NAMALWA (cell line): ENCODE measurements around the gene UBE2D2.
A peak's percentile ranks its signal among the peaks of the same experiment; 100 is the strongest.
"Not testable (repeated sequence)": the region's sequence is repeated elsewhere in the genome, so short reads cannot be mapped to it uniquely, and the experiment has no call there.

ENCODE experiments used
- DNase-seq: peaks from one replicate; pipeline ENCODE4 v3.0.0-alpha.2; 2015; ENCODE audit warnings: low spot score

Gene UBE2D2

GRCh38 chr5:139560752-139561654 is at the start of gene UBE2D2:
Gene UBE2D2, plus strand, starts transcription at chr5:139561339. Its CDS starts 453 bp downstream, at chr5:139561792.
- DNase-seq = peak; percentile 97

DNA sequence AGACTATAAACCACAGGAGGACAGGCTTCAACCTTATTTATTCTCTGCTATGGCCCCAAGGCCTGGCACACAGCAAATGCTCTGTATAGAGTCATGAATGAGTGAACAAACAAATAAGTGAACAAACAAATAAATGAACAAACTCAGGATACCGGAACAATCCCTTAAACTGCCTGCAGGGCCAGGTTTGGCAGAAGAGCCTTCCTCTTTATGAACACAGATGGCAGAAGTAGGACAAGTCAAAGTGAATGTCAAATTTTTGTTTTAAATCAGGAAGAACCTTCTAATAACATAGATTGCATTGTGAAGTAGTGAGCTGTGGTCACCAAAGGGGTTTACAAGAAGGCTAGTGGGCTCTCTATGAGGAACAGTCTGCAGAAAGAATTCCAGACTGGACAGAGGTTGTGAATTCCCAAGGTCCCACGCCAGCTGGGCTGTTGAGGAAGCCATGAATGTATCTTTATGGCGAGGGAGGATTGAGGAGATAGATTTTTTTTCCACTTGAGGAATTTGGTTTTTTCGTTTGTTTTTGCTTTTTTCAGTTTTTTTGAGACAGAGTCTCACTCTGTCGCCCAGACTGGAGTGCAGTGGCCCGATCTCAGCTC is 48.3 kb upstream of the UBE2D2 start:
- DNase-seq = peak; percentile 31

DNA sequence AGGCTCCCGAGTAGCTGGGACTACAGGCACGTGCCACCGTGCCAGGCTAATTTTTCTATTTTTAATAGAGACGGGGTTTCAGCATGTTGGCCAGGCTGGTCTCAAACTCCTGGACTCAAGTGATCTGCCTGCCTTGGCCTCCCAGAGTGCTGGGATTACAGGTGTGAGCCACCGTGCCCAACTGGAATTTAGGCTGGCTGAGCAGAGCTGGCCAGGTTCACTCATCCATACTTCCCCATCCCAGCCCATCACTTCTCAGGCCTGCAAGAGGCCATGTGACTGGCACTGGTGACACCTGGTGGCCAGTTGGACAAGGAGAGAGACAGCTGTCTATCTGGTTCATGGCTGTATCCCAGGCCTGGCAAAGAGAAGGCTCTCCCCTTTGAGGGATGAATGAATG is 47.7 kb upstream of the UBE2D2 start:
- DNase-seq = peak; percentile 74

- DNase-seq = no peak
Observed at GRCh38 chr5:139513852-139514485, 47.2 kb upstream of the UBE2D2 start.

GRCh38 chr5:139514486-139514856 is 46.7 kb upstream of the UBE2D2 start:
- DNase-seq = no peak

DNA sequence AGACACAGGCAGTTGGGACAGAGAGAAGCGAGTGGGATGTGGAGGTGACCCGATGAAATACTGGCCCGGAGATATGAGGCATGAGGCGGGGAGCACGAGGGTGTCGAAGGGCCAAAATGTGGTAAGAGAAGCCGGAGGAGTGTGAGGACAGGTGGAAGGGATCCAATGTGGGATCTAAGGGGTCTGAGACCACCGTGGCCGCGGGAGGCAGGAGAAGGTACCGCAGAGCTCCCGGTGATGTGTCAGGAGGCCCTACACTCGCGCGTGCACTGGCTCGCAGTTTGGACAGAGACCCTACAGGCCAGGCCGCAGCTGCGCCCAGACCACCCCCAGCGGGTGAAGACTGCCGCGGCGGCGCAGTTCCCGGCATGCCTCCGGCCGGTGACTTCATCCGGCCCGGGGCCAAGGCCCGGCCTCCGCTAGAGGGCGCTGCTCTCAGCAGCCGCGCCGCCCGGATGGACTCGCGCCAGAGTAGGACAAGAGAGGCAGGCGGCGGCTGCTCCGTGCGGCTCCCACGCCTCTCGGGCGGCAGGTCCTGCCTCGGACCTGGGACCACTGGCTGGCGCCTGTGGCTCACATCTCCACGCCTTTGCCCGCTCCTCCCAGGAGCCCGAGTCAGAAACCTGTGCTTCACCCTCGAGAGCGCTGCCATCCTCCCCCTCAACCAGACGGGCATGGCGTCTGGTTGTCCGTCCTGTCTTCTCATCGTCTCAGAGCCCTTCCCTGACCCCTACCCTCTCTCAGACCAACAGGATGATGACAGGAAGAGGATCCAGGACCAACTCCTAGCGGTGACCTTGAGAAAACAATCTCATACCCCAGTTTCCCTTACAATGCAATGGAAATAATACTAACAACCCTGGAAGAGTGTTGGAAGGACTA is 43.2 kb upstream of the UBE2D2 start:
- DNase-seq = peak; percentile 88

- DNase-seq = no peak
Observed at GRCh38 chr5:139523635-139524445, 37.3 kb upstream of the UBE2D2 start.

DNA sequence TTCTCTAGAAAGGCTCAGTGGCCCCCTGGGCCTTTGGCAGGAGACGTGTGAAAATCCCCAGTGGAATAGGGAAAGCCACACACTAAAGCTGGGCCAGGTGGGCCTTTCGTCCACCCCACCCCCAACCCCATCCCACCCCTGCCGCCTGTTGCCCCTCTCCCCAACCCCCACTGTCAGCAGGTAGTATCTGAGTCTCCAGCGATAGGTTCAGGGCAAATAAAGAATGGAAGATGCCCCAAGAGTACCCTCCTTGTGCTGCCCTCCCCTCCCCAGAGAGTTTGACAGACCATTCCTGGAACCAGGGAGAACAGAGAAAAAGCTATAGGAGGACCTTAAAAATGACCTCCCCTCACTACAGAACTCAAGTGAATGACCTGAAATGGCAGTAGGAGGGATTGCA is 36.7 kb upstream of the UBE2D2 start:
- DNase-seq = no peak

- DNase-seq = no peak
Observed at GRCh38 chr5:139524940-139525585, 36.1 kb upstream of the UBE2D2 start.

DNA sequence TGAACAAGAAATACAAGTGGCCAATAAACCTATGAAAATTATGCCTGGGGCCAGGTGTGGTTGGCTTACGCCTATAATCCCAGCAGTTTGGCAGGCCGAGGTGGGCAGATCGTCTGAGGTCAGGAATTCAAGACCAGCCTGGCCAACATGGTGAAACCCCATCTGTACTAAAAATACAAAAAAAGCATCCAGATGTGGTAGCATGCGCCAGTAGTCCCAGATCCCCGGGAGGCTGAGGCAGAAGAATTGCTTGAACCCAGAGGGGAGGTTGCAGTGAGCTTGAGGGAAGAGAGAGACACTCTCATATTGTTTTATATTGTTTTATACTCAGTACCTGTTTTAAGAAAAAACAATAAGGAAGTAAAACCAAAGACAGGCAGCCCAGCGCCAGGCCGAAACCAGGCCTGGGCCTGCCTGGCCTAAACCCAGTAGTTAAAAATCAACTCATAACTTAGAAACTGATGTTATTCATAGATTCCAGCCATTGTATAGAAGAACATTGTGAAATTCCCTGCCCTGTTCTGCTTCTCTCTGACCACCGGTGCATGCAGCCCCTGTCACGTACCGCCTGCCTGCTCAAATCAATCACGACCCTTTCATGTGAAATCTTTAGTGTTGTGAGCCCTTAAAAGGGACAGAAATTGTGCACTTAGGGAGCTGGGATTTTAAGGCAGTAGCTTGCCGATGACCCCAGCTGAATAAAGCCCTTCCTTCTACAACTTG is 35.4 kb upstream of the UBE2D2 start:
- not testable (repeated sequence) for DNase-seq

GRCh38 chr5:139526309-139527089 is 34.6 kb upstream of the UBE2D2 start:
- DNase-seq = not testable (repeated sequence)

- not testable (repeated sequence) for DNase-seq
Observed at GRCh38 chr5:139527090-139527470, 34.1 kb upstream of the UBE2D2 start.

- DNase-seq = not testable (repeated sequence)
Observed at GRCh38 chr5:139527896-139528467, 33.2 kb upstream of the UBE2D2 start.

- not testable (repeated sequence) for DNase-seq
Observed at GRCh38 chr5:139528695-139529094, 32.4 kb upstream of the UBE2D2 start.

- DNase-seq = not testable (repeated sequence)
Observed at GRCh38 chr5:139530079-139530478, 31.1 kb upstream of the UBE2D2 start.

DNA sequence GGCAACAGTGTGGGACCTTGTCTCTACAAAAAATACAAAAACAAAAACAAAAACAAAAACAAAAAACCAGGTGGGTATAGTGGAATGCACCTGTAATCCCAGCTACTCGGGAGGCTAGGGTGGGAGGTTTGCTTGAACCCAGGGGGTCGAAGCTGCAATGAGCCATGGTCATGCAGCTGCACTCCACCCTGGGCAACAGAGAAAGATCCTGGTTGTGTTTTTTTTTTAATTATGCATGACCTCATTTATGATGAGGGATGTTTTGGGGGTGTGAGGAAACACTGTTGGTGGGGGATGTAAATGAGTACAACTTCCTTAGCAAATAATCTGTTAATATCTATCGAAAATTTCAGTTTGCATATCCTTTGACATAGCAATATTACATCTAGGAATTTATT is 29.4 kb upstream of the UBE2D2 start:
- no peak for DNase-seq

GRCh38 chr5:139543423-139543991 is 17.6 kb upstream of the UBE2D2 start:
- DNase-seq = peak; percentile 84

- not testable (repeated sequence) for DNase-seq
Observed at GRCh38 chr5:139546593-139546992, 14.5 kb upstream of the UBE2D2 start.
